OCI-LY3 (cell line): ENCODE results near the gene THPO.

Experiments
- H2AFZ ChIP-seq: fragments of 200-600, 300-600 bp; shearing (Covaris generic); 2 replicates; pipeline ENCODE4 v1.6.0; 2014; ENCODE audit warnings: antibody characterized with exemption, low read depth, low read length
- H3K27ac ChIP-seq: fragments of 200-600, 300-600 bp; sonication (generic); 2 replicates; pipeline ENCODE4 v1.5.1; 2014; ENCODE audit warnings: mild to moderate bottlenecking, low read length, moderate library complexity, mixed read lengths
- H3K27me3 ChIP-seq: fragments of 200-600, 300-600 bp; sonication (generic); 2 replicates; pipeline ENCODE4 v1.6.1; 2014; ENCODE audit warnings: low read depth, low read length, mixed read lengths
- H3K36me3 ChIP-seq: fragments of 200-600, 300-600 bp; sonication (generic); replicated peaks from 2 replicates; pipeline ENCODE3; 2014; ENCODE audit warnings: low read depth, low read length, mixed read lengths
- H3K4me1 ChIP-seq: fragments of 300-600, 200-600 bp; sonication (generic); 2 replicates; pipeline ENCODE4 v1.6.1; 2014; ENCODE audit warnings: low read length, mixed read lengths
- H3K4me2 ChIP-seq: fragments of 200-600, 300-600 bp; sonication (generic); 2 replicates; pipeline ENCODE4 v1.6.1; 2014; ENCODE audit warnings: low read length, mixed read lengths
- H3K4me3 ChIP-seq: fragments of 300-600, 200-600 bp; sonication (generic); 2 replicates; pipeline ENCODE4 v1.5.1; 2014; ENCODE audit warnings: antibody characterized with exemption, mild to moderate bottlenecking, low read length, moderate library complexity
- H3K79me2 ChIP-seq: fragments of 300-600, 200-600 bp; shearing (Covaris generic); 2 replicates; pipeline ENCODE4 v1.6.1; 2014; ENCODE audit warnings: mild to moderate bottlenecking, low read length, mixed read lengths
- H3K9ac ChIP-seq: fragments of 300-600, 200-600 bp; shearing (Covaris generic); 2 replicates; pipeline ENCODE4 v1.6.0; 2014; ENCODE audit warnings: mild to moderate bottlenecking, low read length, moderate library complexity
- H3K9me3 ChIP-seq: fragments of 200-600, 300-600 bp; shearing (Covaris generic); 2 replicates; pipeline ENCODE4 v1.6.1; 2014; ENCODE audit warnings: low read length, mixed read lengths; ENCODE audit not compliant: insufficient read depth
- H4K20me1 ChIP-seq: fragments of 200-600, 300-600 bp; sonication (generic); 2 replicates; pipeline ENCODE4 v1.6.1; 2016; ENCODE audit warnings: low read length, mixed read lengths; ENCODE audit not compliant: insufficient read depth
- EZH2phosphoT487 ChIP-seq: fragments of 200-600 bp; shearing (Covaris generic); IDR thresholded peaks from 2 replicates; pipeline ENCODE4 v1.6.1; 2018; ENCODE audit warnings: antibody characterized with exemption, mixed run types, low read depth
- TF ChIP-seq, protein P1 (sequence below): fragments of 200-600, 300-600 bp; sonication (generic); IDR thresholded peaks from 2 replicates; pipeline ENCODE4 v1.5.1; 2014; ENCODE audit warnings: antibody characterized with exemption, low read length, low read depth

THPO gene

DNA sequence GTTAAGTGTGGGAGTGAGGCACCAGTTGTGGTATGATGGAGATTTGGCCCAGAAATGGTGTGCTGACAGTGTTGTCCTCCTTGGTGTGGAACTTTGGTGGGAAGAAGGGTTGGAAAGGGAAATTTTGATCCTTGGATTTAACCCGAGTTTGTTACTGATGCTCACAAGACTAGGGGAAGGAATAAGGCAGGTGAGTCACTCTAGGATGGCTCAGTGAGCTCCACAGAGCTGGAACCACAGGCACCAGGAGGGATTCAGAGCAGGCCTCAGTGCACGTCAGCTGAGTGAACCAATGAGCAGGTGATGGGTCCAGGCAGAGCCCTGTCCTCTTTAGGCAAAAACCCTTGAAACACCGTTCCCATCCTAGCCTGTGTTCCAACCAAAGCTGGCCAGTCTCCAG is 13.3 kb upstream of the THPO start:
- Histone ChIP-seq H3K4me1 (no peaks in the 10 kb centered on the region), H3K27ac (no peak overlapping the region), H3K9ac (no peak overlapping the region), H3K4me2 (no peak overlapping the region), H3K27me3 (0 out of 2 replicates have a peak, but pooled peaks cover 2% of the 10 kb centered on the region), H3K79me2 (no peaks in the 10 kb centered on the region), H3K9me3 (no peaks in the 10 kb centered on the region), H2AFZ (no peak overlapping the region), H3K36me3 (no peaks in the 10 kb centered on the region), H4K20me1 (no peaks in the 10 kb centered on the region), H3K4me3 (no peak overlapping the region)
- TF ChIP-seq, protein P1, sequence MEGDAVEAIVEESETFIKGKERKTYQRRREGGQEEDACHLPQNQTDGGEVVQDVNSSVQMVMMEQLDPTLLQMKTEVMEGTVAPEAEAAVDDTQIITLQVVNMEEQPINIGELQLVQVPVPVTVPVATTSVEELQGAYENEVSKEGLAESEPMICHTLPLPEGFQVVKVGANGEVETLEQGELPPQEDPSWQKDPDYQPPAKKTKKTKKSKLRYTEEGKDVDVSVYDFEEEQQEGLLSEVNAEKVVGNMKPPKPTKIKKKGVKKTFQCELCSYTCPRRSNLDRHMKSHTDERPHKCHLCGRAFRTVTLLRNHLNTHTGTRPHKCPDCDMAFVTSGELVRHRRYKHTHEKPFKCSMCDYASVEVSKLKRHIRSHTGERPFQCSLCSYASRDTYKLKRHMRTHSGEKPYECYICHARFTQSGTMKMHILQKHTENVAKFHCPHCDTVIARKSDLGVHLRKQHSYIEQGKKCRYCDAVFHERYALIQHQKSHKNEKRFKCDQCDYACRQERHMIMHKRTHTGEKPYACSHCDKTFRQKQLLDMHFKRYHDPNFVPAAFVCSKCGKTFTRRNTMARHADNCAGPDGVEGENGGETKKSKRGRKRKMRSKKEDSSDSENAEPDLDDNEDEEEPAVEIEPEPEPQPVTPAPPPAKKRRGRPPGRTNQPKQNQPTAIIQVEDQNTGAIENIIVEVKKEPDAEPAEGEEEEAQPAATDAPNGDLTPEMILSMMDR: no peak
- TF ChIP-seq EZH2phosphoT487: no peak

DNA sequence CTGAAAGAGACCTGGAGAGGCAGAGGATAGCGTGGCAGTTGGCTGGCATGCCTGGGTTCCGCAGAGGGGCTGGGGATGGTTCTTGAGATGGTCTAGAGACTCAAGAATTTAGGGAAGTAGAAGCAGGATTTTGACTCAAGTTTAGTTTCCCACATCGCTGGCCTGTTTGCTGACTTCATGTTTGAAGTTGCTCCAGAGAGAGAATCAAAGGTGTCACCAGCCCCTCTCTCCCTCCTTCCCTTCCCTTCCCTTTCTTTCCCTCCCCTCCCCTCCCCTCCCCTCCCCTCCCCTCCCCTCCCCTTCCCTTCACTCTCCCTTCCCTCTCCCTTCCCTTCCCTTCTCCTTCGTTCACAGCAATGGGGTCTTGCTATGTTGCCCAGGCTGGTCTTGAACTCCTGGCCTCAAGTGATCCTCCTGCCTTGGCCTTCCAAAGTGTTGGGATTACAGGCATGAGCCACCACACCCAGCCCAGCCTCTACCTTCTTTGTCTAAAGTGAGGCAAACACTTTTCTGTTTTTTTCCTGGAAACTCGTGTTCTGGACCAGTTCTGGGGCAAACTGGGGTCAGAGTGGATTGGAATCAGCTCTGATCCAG is 12.0 kb upstream of the THPO start:
- Histone ChIP-seq H3K9me3 (no peaks in the 10 kb centered on the region), H3K27ac (no peak overlapping the region), H3K4me1 (no peaks in the 10 kb centered on the region), H4K20me1 (no peaks in the 10 kb centered on the region), H2AFZ (no peak overlapping the region), H3K79me2 (no peaks in the 10 kb centered on the region), H3K9ac (no peak overlapping the region), H3K4me3 (no peak overlapping the region), H3K4me2 (no peak overlapping the region), H3K36me3 (no peaks in the 10 kb centered on the region), H3K27me3 (no peaks in the 10 kb centered on the region)
- no peak for TF ChIP-seq EZH2phosphoT487
- TF ChIP-seq, protein P1: no peak

DNA sequence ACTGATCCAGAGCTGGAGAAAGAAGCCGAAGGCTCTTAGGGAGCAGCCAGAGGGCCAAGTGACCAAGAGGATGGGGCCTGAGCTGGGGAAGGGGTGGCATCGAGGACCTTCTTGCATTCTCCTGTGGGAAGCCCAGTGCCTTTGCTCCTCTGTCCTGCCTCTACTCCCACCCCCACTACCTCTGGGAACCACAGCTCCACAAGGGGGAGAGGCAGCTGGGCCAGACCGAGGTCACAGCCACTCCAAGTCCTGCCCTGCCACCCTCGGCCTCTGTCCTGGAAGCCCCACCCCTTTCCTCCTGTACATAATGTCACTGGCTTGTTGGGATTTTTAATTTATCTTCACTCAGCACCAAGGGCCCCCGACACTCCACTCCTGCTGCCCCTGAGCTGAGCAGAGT is 11.4 kb upstream of the THPO start:
- TF ChIP-seq, protein P1: no peak
- no peak for TF ChIP-seq EZH2phosphoT487
- H3K9ac ChIP-seq: no peak overlapping the region

DNA sequence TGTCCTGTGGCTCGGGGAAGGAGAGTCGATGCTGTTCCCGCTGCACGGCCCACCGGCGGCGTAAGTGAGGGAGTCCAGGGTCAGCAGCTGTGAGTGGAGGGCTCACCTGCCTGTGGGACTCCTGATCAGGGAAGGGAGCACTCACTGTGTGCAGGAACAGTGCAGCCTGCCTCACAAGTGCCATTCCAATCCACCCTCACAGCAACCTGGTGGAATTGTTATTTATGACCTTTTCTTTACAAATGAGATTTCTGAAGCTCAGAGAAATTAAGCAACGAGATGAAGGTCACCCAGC is 10.9 kb upstream of the THPO start:
- no peaks in the 10 kb centered on the region for H3K27me3 ChIP-seq
- H2AFZ ChIP-seq: no peak overlapping the region
- no peaks in the 10 kb centered on the region for H4K20me1 ChIP-seq
- no peak for TF ChIP-seq EZH2phosphoT487
- TF ChIP-seq, protein P1: no peak
- no peak overlapping the region for H3K27ac ChIP-seq
- no peaks in the 10 kb centered on the region for H3K79me2 ChIP-seq
- no peak overlapping the region for H3K4me3 ChIP-seq
- H3K4me1 ChIP-seq: no peaks in the 10 kb centered on the region
- no peaks in the 10 kb centered on the region for H3K36me3 ChIP-seq
- no peak overlapping the region for H3K4me2 ChIP-seq
- H3K9ac ChIP-seq: no peak overlapping the region
- no peaks in the 10 kb centered on the region for H3K9me3 ChIP-seq

More for the DNA sequence above, 11.4 kb upstream of the THPO start:
- Histone ChIP-seq H3K27me3 (no peaks in the 10 kb centered on the region), H3K4me1 (no peaks in the 10 kb centered on the region), H4K20me1 (no peaks in the 10 kb centered on the region), H3K4me2 (no peak overlapping the region), H3K36me3 (no peaks in the 10 kb centered on the region), H3K4me3 (no peak overlapping the region), H2AFZ (no peak overlapping the region), H3K9me3 (no peaks in the 10 kb centered on the region), H3K79me2 (no peaks in the 10 kb centered on the region), H3K27ac (no peak overlapping the region)
